IMR-90 (cell line): ENCODE data around the gene MND1. TPM values are rescaled to one million over a fixed set of nuclear protein-coding genes. Genes with fewer than 3 reads are reported as not detected.

Experiments used
- ATAC-seq: fragments of 200-7000 bp; cut with Tn5 transposase; 2 replicates; pipeline ENCODE4 v1.9.1; 2020; ENCODE audit warnings: low read depth, mild to moderate bottlenecking, moderate library complexity
- BruUV-seq: library from RNA; stranded (reverse); fragments of 400-500 nt; replicated peaks from 2 replicates; lab custom pipeline; 2021; lab: Mats Ljungman, UMichigan
- CTCF ChIA-PET: fragments of 300-600 bp; formaldehyde crosslinking; extraction: SDS; loops from one replicate; lab custom pipeline; 2021; ENCODE audit warnings: antibody characterized with exemption; lab: Yijun Ruan, JAX
- POLR2A ChIA-PET: fragments of 300-600 bp; sonication (Branson Sonifier 250); formaldehyde crosslinking; loops from one replicate; lab custom pipeline; 2022; ENCODE audit warnings: antibody characterized with exemption; ENCODE audit not compliant: unreplicated experiment; lab: Charles Lee
- DNase-seq: peaks from one replicate; pipeline ENCODE4 v3.0.0; 2013
- H2AFZ ChIP-seq: replicated peaks from 2 replicates; pipeline ENCODE3; 2013; ENCODE audit warnings: low read length, mild to moderate bottlenecking; ENCODE audit not compliant: poor library complexity
- H2AK5ac ChIP-seq: 2 replicates; pipeline ENCODE4 v1.6.1; 2013; ENCODE audit warnings: low read depth, low read length, inconsistent platforms
- H2AK9ac ChIP-seq: replicated peaks from 2 replicates; pipeline ENCODE3; 2013; ENCODE audit warnings: mild to moderate bottlenecking, low read depth, low read length, moderate library complexity; ENCODE audit not compliant: poor library complexity
- H2BK120ac ChIP-seq: 2 replicates; pipeline ENCODE4 v1.6.1; 2013; ENCODE audit warnings: low read depth, low read length, inconsistent platforms
- H2BK15ac ChIP-seq: 3 replicates; pipeline ENCODE4 v1.6.1; 2013; ENCODE audit warnings: low read depth, low read length, inconsistent platforms
- H2BK20ac ChIP-seq: 2 replicates; pipeline ENCODE4 v1.6.1; 2013; ENCODE audit warnings: low read depth, mild to moderate bottlenecking, inconsistent platforms, low read length, moderate library complexity
- H2BK5ac ChIP-seq: 2 replicates; pipeline ENCODE4 v1.6.1; 2013; ENCODE audit warnings: mild to moderate bottlenecking, low read depth, low read length, inconsistent platforms; ENCODE audit not compliant: poor library complexity, severe bottlenecking
- H3K14ac ChIP-seq: replicated peaks from 2 replicates; pipeline ENCODE4 v1.6.1; 2013; ENCODE audit warnings: low read depth, low read length, inconsistent platforms
- H3K18ac ChIP-seq: 2 replicates; pipeline ENCODE4 v1.6.1; 2013; ENCODE audit warnings: low read depth, low read length, control low read depth
- H3K23ac ChIP-seq: 2 replicates; pipeline ENCODE4 v1.6.1; 2013; ENCODE audit warnings: low read depth, low read length, inconsistent platforms
- H3K27ac ChIP-seq: 2 replicates; pipeline ENCODE4 v1.5.1; 2013; ENCODE audit warnings: mild to moderate bottlenecking, control low read depth, low read length; ENCODE audit not compliant: insufficient read depth
- H3K27me3 ChIP-seq: 2 replicates; pipeline ENCODE4 v1.6.1; 2013; ENCODE audit warnings: low read length; ENCODE audit not compliant: control insufficient read depth, insufficient read depth
- H3K36me3 ChIP-seq: 2 replicates; pipeline ENCODE4 v1.6.1; 2013; ENCODE audit warnings: low read length, mixed read lengths; ENCODE audit not compliant: control insufficient read depth, insufficient read depth
- H3K4ac ChIP-seq: 2 replicates; pipeline ENCODE4 v1.6.1; 2013; ENCODE audit warnings: low read depth, low read length, inconsistent platforms
- H3K4me1 ChIP-seq: 2 replicates; pipeline ENCODE4 v1.6.1; 2013; ENCODE audit warnings: low read length, mixed read lengths; ENCODE audit not compliant: control insufficient read depth, insufficient read depth
- H3K4me2 ChIP-seq: 2 replicates; pipeline ENCODE4 v1.6.1; 2013; ENCODE audit warnings: low read depth, mild to moderate bottlenecking, control low read depth, low read length, moderate library complexity
- H3K4me3 ChIP-seq: 2 replicates; pipeline ENCODE4 v1.5.1; 2013; ENCODE audit warnings: low read depth, mild to moderate bottlenecking, control low read depth, low read length, moderate library complexity; ENCODE audit not compliant: insufficient read depth
- H3K56ac ChIP-seq: 2 replicates; pipeline ENCODE4 v1.6.1; 2013; ENCODE audit warnings: low read length, inconsistent platforms; ENCODE audit not compliant: insufficient read depth; ENCODE audit errors: extremely low read depth
- H3K79me1 ChIP-seq, 2 experiments: 2 replicates each; pipeline ENCODE4 v1.6.1; 2013; ENCODE audit warnings: low read length in 2 of 2, inconsistent platforms in 1 of 2, low read depth in 1 of 2
- H3K9ac ChIP-seq: 2 replicates; pipeline ENCODE4 v1.6.1; 2013; ENCODE audit warnings: low read depth, low read length, control low read depth
- H3K9me1 ChIP-seq: 2 replicates; pipeline ENCODE4 v1.6.1; 2013; ENCODE audit warnings: low read length, inconsistent platforms; ENCODE audit not compliant: insufficient read depth
- H3K9me3 ChIP-seq: 2 replicates; pipeline ENCODE4 v1.6.1; 2013; ENCODE audit warnings: low read length; ENCODE audit not compliant: control insufficient read depth, insufficient read depth
- H4K20me1 ChIP-seq: 2 replicates; pipeline ENCODE4 v1.6.1; 2013; ENCODE audit warnings: low read length, inconsistent platforms; ENCODE audit not compliant: insufficient read depth
- H4K5ac ChIP-seq: 2 replicates; pipeline ENCODE4 v1.6.1; 2013; ENCODE audit warnings: mild to moderate bottlenecking, low read depth, low read length, control low read depth
- H4K8ac ChIP-seq, 2 experiments: 2 replicates each; pipeline ENCODE4 v1.6.1; 2013; ENCODE audit warnings: low read depth in 2 of 2, low read length in 2 of 2, control low read depth in 1 of 2, inconsistent platforms in 1 of 2
- H4K91ac ChIP-seq: 2 replicates; pipeline ENCODE4 v1.6.1; 2013; ENCODE audit warnings: low read depth, low read length, inconsistent platforms; ENCODE audit not compliant: insufficient read depth
- CEBPB ChIP-seq: IDR thresholded peaks from 2 replicates; pipeline ENCODE4 v1.6.1; 2012; ENCODE audit warnings: low read depth, low read length, improper control_type of control experiment
- FOS ChIP-seq: fragments of 150-350 bp; IDR thresholded peaks from 2 replicates; pipeline ENCODE4 v1.6.1; 2016; ENCODE audit warnings: low read depth, low read length
- MXI1 ChIP-seq: IDR thresholded peaks from 2 replicates; pipeline ENCODE4 v1.6.1; 2012; ENCODE audit warnings: low read depth, mild to moderate bottlenecking, low read length, moderate library complexity, borderline replicate concordance
- RAD21 ChIP-seq: IDR thresholded peaks from 2 replicates; pipeline ENCODE4 v1.6.1; 2012; ENCODE audit warnings: low read length, improper control_type of control experiment
- RCOR1 ChIP-seq: IDR thresholded peaks from 2 replicates; pipeline ENCODE4 v1.6.1; 2012; ENCODE audit warnings: mild to moderate bottlenecking, low read length, improper control_type of control experiment; ENCODE audit not compliant: insufficient replicate concordance
- SMC3 ChIP-seq: fragments of 150-350 bp; IDR thresholded peaks from 2 replicates; pipeline ENCODE4 v1.6.1; 2016; ENCODE audit warnings: low read depth, mild to moderate bottlenecking, antibody characterized with exemption, low read length, moderate library complexity
- WGBS, 2 experiments: methylation state at CpG; one replicate each; pipeline versions ENCODE4 v1.1.5 to v1.1.7; 2013; ENCODE audit warnings: missing lambda C conversion rate in 2 of 2; ENCODE audit not compliant: insufficient read length in 1 of 2; ENCODE audit errors: extremely low coverage in 2 of 2; 5-methylcytosine and 5-hydroxymethylcytosine counted together
- dilution Hi-C: fragments of 300-500 bp; cut with HindIII; formaldehyde crosslinking; loops from one replicate; pipeline ENCODE4 v1.14.3; 2018; ENCODE audit warnings: low sequenced_read_pairs; ENCODE audit not compliant: unreplicated experiment
- in situ Hi-C: fragments of 300-500 bp; cut with MboI; formaldehyde crosslinking; loops from 3 replicates; pipeline ENCODE4 v1.14.3; 2019; ENCODE audit warnings: low sequenced_read_pairs, inconsistent platforms, mixed read lengths
- intact Hi-C: fragments of 100-400 bp; cut with micrococcal nuclease; formaldehyde crosslinking; loops from 2 replicates; pipeline ENCODE4 v1.10.0; 2022
- polyA plus RNA-seq, 3 experiments: library from polyadenylated mRNA; depleted of rRNA; stranded (reverse); fragments of >200 nt; gene quantifications; 2 replicates each; pipeline ENCODE4 v1.2.3, GENCODE V29; 2012; ENCODE audit warnings: low replicate concordance in 1 of 3
- total RNA-seq: library from RNA; depleted of rRNA; stranded (reverse); fragments of >200 nt; gene quantifications from 2 replicates; pipeline ENCODE4 v1.2.3, GENCODE V29; 2012
- TF ChIP-seq, protein P1 (sequence below): conservative IDR thresholded peaks from 2 replicates; pipeline ENCODE4 v1.5.1; 2012; ENCODE audit warnings: mild to moderate bottlenecking, low read depth, low read length, improper control_type of control experiment
- TF ChIP-seq, protein P2 (sequence below): fragments of 150-350 bp; IDR thresholded peaks from 2 replicates; pipeline ENCODE4 v1.6.1; 2017; ENCODE audit warnings: mild to moderate bottlenecking, antibody characterized with exemption, low read length, low read depth

Gene MND1
- total and polyA plus RNA-seq, 2 of the 4 experiments (the other 2 are of a cell fraction) = 0.36 to 3.5 TPM

- Histone ChIP-seq H4K5ac (no peak overlapping the region), H3K4me2 (no peak overlapping the region), H3K23ac (no peak overlapping the region), H2AK5ac (no peak overlapping the region), H2AFZ (no peak overlapping the region), H4K91ac (no peak overlapping the region), H3K27me3 (no peaks in the 10 kb centered on the region), H3K9me3 (no peaks in the 10 kb centered on the region), H2BK5ac (no peak overlapping the region), H3K18ac (no peak overlapping the region), H3K36me3 (no peaks in the 10 kb centered on the region), H3K9ac (no peak overlapping the region), H4K8ac (no peak overlapping the region), H2BK120ac (no peak overlapping the region), H3K14ac (no peak overlapping the region), H2BK15ac (no peak overlapping the region), H3K9me1 (no peaks in the 10 kb centered on the region), H2BK20ac (no peak overlapping the region), H3K27ac (no peak overlapping the region), H4K20me1 (no peaks in the 10 kb centered on the region), H3K79me1 (no peaks in the 10 kb centered on the region), H2AK9ac (no peak overlapping the region), H3K4ac (no peak overlapping the region), H3K4me1 (no peaks in the 10 kb centered on the region; the same call in 1 of the 2 replicates), H3K56ac (no peak overlapping the region), H3K4me3 (no peak overlapping the region)
- DNase-seq = no peak
- POLR2A ChIA-PET = no interaction called here
- ATAC-seq = no peak
- TF ChIP-seq, protein P1, sequence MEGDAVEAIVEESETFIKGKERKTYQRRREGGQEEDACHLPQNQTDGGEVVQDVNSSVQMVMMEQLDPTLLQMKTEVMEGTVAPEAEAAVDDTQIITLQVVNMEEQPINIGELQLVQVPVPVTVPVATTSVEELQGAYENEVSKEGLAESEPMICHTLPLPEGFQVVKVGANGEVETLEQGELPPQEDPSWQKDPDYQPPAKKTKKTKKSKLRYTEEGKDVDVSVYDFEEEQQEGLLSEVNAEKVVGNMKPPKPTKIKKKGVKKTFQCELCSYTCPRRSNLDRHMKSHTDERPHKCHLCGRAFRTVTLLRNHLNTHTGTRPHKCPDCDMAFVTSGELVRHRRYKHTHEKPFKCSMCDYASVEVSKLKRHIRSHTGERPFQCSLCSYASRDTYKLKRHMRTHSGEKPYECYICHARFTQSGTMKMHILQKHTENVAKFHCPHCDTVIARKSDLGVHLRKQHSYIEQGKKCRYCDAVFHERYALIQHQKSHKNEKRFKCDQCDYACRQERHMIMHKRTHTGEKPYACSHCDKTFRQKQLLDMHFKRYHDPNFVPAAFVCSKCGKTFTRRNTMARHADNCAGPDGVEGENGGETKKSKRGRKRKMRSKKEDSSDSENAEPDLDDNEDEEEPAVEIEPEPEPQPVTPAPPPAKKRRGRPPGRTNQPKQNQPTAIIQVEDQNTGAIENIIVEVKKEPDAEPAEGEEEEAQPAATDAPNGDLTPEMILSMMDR = no peak
- no peak for TF ChIP-seq FOS
- TF ChIP-seq SMC3 = no peak
- TF ChIP-seq, protein P2, sequence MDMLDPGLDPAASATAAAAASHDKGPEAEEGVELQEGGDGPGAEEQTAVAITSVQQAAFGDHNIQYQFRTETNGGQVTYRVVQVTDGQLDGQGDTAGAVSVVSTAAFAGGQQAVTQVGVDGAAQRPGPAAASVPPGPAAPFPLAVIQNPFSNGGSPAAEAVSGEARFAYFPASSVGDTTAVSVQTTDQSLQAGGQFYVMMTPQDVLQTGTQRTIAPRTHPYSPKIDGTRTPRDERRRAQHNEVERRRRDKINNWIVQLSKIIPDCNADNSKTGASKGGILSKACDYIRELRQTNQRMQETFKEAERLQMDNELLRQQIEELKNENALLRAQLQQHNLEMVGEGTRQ = no peak
- no peak for TF ChIP-seq RCOR1
- TF ChIP-seq CEBPB = no peak
- no peak for TF ChIP-seq RAD21
- no peak for TF ChIP-seq MXI1
- CTCF ChIA-PET = interaction anchor here (0.6 kb wide), 1 partner anchor 27 kb away, joined by 7 read pairs; no protein-coding TSS in a partner anchor
- in situ Hi-C loops (no loop called here), dilution Hi-C loops (no loop called here), intact Hi-C loops (no loop called here)
- no TSS peak for BruUV-seq
- 100% methylated on average over 1 of the region's 2 CpGs; no CpG with 5 or more reads in 1 of the 2 experiments for WGBS, 2 experiments
These were observed 75.9 kb downstream of the MND1 start for GRCh38 chr4:153420361-153420760.
